ENCODE results near the gene WDR93.

Gene WDR93

DNA sequence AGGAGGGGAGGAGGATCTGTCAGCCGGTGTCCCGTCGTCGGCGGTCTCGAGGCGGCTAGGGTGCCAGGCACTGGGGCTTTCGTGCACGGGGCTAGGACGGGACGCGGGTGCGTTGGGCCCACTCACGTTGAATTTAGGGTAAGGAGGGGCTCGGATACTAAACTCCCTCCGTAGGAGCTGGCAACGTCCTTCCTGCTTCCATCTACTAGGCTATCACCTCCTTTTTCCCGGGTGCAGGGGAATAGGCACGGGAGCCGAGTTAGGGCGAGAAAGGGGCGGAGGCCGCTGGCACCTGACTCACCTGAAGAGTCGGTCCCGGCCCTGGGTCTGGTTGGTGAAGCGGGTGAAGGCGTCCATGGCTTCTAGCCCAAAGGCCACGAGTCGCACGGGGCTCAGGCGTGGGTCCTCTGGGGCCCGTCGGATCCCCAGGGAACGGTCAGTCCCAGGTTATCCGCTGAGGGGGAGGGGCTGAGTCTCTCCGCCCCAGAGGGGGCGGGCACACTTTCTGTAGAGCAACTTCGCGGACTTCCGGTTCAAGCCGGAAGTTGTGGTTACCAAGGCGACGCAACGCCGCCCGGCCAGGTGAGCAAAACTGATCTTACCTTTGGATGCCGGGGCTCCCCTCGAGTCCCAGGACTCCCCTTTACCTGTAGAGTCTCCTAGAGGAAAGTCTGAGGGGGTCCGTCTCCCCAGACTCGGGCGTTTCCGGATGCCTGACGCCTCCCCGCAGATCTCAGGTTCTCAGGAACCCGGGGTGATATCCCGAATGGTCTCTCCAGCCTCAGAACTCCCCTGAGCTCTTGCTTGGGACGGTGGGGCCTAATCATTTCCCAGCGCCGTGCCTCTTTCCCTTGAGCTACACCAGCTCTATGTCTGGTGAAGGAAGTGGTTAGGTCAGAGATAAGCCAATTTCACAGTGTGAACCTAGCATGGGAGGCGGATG lies at the start of gene WDR93, which contains the start of gene PEX11A:
WDR93 (plus strand) TSS at position 536 of the 943 bp plus-strand sequence. CDS start 10,936 bp downstream, outside the sequence.
PEX11A (minus strand) TSS at position 479 of the 943 bp plus-strand sequence; CDS start at position 357, 122 bp downstream.
- Histone ChIP-seq H3K79me2 (ENCODE audit: control insufficient read depth, insufficient read depth, low read length, unreplicated experiment) (no peaks in the 10 kb centered on the region), H3K27me3 (ENCODE audit: insufficient read depth, low read length) (no peaks in the 10 kb centered on the region; the same call in 1 of the 2 replicates), H3K4me1 (ENCODE audit: control insufficient read depth, insufficient read depth, low read length, unreplicated experiment) (no peaks in the 10 kb centered on the region), H3K36me3 (ENCODE audit: insufficient read depth, low read length) (no peaks in the 10 kb centered on the region), H2AFZ (ENCODE audit: low read length, unreplicated experiment) (peak within 1 kb of the TSS; percentile 98), H3K4me3 (ENCODE audit: low read depth, low read length) (peak within 1 kb of the TSS; percentile 91), H3K27ac (ENCODE audit: low read depth, low read length) (no peak within 1 kb of the TSS)

DNA sequence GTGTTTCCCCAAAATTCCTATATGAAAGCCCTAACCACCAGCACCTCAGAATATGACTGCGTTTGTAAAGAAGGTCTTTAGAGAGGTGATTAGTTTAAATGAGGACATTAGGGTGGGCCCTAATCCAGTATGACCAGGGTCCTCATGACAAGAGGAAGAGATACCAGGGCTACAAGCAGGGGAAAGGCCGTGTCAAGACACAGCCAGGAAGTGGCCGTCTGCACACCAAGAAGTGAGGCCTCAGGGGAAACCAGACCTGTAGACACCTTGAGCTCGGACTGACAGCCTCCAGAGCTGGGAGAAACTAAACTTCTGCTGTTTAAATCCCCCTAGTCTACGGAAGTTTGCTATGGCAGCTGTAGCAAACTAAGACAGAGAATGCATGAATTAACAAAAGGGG lies 49.6 kb upstream of the WDR93 start:
- H3K27me3 ChIP-seq (ENCODE audit: insufficient read depth, low read length) = no peaks in the 10 kb centered on the region
- H2AFZ ChIP-seq (ENCODE audit: low read length, unreplicated experiment) = no peak overlapping the region
- H3K27ac ChIP-seq (ENCODE audit: low read depth, low read length) = no peak overlapping the region
- no peaks in the 10 kb centered on the region for H3K4me1 ChIP-seq (ENCODE audit: control insufficient read depth, insufficient read depth, low read length, unreplicated experiment)
- no peak overlapping the region for H3K4me3 ChIP-seq (ENCODE audit: low read depth, low read length)
- peaks cover 17% of the 10 kb centered on the region; the same call in 1 of the 2 replicates for H3K36me3 ChIP-seq (ENCODE audit: insufficient read depth, low read length)
- no peaks in the 10 kb centered on the region for H3K79me2 ChIP-seq (ENCODE audit: control insufficient read depth, insufficient read depth, low read length, unreplicated experiment)

DNA sequence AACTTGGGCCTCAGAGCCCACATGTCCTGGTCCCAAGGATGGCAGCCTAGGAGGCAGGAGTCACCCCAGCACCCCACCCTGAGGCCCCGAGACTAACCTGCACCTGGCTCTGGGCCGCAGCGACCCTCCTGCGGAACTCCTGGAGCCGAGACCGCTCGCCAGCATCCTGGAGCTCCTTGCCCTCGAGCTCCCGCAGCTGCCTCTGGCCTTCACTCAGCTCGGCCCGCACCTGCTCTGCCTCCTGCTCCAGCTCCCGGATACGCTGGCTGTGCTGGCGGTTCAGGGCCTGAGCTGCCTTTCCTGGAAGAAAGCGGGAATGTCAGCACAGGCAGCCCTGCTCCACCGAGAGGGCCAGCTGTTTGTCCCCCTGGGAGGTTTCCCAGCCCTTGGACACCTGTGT lies 48.5 kb upstream of the WDR93 start:
- peaks cover 17% of the 10 kb centered on the region; the same call in 1 of the 2 replicates for H3K36me3 ChIP-seq (ENCODE audit: insufficient read depth, low read length)

DNA sequence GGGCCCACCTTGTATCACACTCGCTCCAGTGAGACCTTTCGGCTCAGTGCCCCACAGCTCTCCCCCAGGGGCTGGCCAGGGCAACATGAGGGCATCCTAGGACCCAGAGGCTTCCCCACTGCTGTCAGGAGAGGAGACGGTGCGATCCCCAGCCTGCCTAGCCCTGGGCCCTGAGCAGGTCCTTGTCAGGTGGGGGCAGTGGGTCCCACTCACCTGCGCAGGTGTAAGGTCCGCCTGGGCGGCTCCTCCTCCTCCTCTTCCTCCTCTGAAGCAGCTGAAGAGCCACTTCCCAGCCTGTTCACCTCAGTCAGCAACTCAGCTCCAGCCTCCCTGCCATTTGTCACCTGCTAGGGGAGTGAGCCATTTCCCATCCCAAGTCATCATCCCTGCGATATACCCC lies 44.9 kb upstream of the WDR93 start:
- H3K27ac ChIP-seq (ENCODE audit: low read depth, low read length) = no peak overlapping the region
- no peaks in the 10 kb centered on the region for H3K4me1 ChIP-seq (ENCODE audit: control insufficient read depth, insufficient read depth, low read length, unreplicated experiment)
- H3K36me3 ChIP-seq (ENCODE audit: insufficient read depth, low read length) = peaks cover 14% of the 10 kb centered on the region; the same call in 1 of the 2 replicates

More for the DNA sequence above, 48.5 kb upstream of the WDR93 start:
- Histone ChIP-seq H3K27ac (ENCODE audit: low read depth, low read length) (no peak overlapping the region), H3K27me3 (ENCODE audit: insufficient read depth, low read length) (no peaks in the 10 kb centered on the region), H3K4me3 (ENCODE audit: low read depth, low read length) (no peak overlapping the region), H2AFZ (ENCODE audit: low read length, unreplicated experiment) (no peak overlapping the region), H3K4me1 (ENCODE audit: control insufficient read depth, insufficient read depth, low read length, unreplicated experiment) (no peaks in the 10 kb centered on the region), H3K79me2 (ENCODE audit: control insufficient read depth, insufficient read depth, low read length, unreplicated experiment) (no peaks in the 10 kb centered on the region)

DNA sequence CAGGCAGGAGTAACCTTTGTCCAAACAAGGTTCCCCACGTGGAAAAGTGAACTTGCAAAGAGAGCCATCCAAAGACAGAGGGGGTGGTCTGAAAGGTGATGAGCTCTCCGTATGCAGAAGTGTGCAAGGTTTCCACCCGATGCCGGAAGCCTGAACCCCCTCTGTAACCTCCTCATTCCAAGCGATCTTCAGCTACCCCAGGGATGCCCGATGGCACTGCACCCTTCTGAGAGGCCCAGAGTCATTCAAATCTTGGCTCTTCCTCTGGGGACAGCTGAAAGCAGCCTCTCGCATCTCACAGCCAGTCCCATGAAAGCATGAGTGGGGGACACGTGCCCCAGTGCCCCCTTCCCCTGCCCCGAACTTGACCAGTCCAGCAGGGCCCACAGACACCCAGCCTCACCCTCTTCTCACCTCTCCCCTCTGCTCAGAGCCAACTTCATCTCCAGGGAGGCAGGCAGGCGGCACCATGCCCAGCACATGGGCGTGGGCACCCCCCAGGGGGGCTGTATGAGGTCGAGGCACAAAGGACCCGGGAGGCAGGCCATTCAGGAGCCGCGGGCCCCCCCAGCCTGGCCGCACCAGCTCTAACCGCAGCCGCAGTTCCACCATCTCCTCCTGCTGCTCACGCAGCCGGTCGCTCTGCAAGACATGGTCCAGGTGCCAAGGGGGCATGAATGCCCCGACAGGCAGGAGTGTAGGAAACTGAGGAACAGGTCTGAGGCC lies 44.0 kb upstream of the WDR93 start:
- Histone ChIP-seq H3K4me1 (ENCODE audit: control insufficient read depth, insufficient read depth, low read length, unreplicated experiment) (no peaks in the 10 kb centered on the region), H3K27me3 (ENCODE audit: insufficient read depth, low read length) (no peaks in the 10 kb centered on the region), H3K27ac (ENCODE audit: low read depth, low read length) (no peak overlapping the region), H3K4me3 (ENCODE audit: low read depth, low read length) (no peak overlapping the region), H3K36me3 (ENCODE audit: insufficient read depth, low read length) (peaks cover 9% of the 10 kb centered on the region; the same call in 1 of the 2 replicates), H2AFZ (ENCODE audit: low read length, unreplicated experiment) (no peak overlapping the region), H3K79me2 (ENCODE audit: control insufficient read depth, insufficient read depth, low read length, unreplicated experiment) (peaks cover 1% of the 10 kb centered on the region)

More for the DNA sequence above, 44.9 kb upstream of the WDR93 start:
- Histone ChIP-seq H2AFZ (ENCODE audit: low read length, unreplicated experiment) (no peak overlapping the region), H3K4me3 (ENCODE audit: low read depth, low read length) (no peak overlapping the region), H3K79me2 (ENCODE audit: control insufficient read depth, insufficient read depth, low read length, unreplicated experiment) (no peaks in the 10 kb centered on the region), H3K27me3 (ENCODE audit: insufficient read depth, low read length) (no peaks in the 10 kb centered on the region)

DNA sequence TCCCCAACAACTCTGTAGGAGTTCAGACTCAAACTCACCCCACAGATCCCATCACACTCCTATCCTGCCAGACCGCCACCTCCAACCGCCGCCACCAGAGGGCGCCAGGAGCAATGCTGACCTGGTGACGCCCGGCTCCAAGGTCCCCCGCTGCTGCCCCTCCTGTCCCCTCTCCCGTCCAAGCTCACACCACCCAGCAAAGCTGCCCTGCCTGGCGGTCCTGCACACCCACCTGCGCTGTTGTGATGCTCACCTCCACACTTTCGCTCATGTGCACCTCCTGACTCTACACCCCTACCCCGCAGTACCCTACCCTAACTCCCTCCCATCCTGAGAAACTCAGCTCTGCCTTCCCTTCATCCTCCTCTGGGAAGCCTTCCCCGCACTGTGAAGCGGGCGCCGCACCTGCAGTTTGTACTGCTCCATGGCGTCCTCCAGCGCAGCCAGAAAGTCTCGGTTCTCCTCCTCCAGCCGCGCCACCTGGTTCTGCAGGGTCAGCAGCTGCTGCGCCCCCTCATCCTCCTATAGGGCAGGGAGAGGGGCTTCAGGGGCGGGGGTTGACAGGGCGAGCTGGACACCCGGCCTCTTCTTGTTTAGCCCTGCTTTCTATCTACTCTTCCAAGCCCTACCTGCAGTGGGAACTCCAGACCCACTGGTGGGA lies 43.3 kb upstream of the WDR93 start:
- Histone ChIP-seq H3K36me3 (ENCODE audit: insufficient read depth, low read length) (peaks cover 4% of the 10 kb centered on the region; the same call in 1 of the 2 replicates), H2AFZ (ENCODE audit: low read length, unreplicated experiment) (no peak overlapping the region), H3K79me2 (ENCODE audit: control insufficient read depth, insufficient read depth, low read length, unreplicated experiment) (peaks cover 8% of the 10 kb centered on the region)

DNA sequence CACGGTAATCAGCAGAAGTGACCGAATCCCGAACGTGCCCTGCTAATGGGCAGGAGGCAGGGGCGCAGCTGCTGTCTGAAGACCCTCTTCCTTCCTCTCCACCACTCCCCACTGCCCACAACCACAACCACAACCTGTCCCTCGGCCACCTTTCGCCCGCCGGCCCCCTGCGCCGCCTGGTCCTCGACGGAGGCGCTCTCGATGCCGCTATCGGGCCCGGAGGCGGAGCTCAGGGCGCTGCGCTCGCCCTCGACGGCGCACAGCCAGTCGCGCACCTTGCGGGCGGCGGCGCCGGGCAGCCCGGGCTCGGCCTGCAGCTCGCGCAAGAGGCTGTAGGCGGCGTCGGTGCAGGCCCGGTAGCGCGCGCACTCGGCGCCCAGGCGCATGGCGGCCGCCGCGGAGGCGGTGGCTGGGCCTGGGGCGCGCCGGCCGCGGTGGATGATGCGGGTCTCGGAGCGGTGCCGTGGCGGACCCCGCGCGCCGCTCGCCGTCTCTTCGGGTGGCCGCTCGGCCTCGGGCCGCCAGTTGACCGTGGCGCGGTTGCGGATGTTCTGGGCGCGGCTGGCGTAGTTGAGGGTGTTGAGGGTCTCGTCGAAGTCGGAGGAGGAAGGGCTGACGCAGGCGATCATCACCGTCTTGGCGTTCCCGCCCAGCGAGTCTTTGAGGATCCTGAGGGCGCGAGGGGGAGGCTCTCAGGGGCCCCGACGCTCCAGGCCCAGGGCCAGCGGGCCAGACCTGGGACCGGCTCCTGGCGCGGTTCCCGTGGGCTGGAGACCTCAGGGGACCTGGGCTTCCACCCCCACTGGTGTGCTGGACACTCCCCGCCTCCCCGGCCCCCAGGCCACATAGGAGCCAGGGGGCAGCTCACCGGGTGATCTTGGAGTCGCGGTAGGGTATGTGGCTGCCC lies 42.3 kb upstream of the WDR93 start:
- peaks cover 19% of the 10 kb centered on the region for H3K79me2 ChIP-seq (ENCODE audit: control insufficient read depth, insufficient read depth, low read length, unreplicated experiment)
- no peak overlapping the region for H3K4me3 ChIP-seq (ENCODE audit: low read depth, low read length)
- no peaks in the 10 kb centered on the region for H3K27me3 ChIP-seq (ENCODE audit: insufficient read depth, low read length)
- peaks cover 2% of the 10 kb centered on the region for H3K4me1 ChIP-seq (ENCODE audit: control insufficient read depth, insufficient read depth, low read length, unreplicated experiment)
- no peak overlapping the region for H3K27ac ChIP-seq (ENCODE audit: low read depth, low read length)
- no peaks in the 10 kb centered on the region; the same call in 1 of the 2 replicates for H3K36me3 ChIP-seq (ENCODE audit: insufficient read depth, low read length)
- no peak overlapping the region for H2AFZ ChIP-seq (ENCODE audit: low read length, unreplicated experiment)

More for the DNA sequence above, 43.3 kb upstream of the WDR93 start:
- no peak overlapping the region for H3K4me3 ChIP-seq (ENCODE audit: low read depth, low read length)
- H3K27ac ChIP-seq (ENCODE audit: low read depth, low read length) = no peak overlapping the region
- no peaks in the 10 kb centered on the region for H3K4me1 ChIP-seq (ENCODE audit: control insufficient read depth, insufficient read depth, low read length, unreplicated experiment)
- H3K27me3 ChIP-seq (ENCODE audit: insufficient read depth, low read length) = no peaks in the 10 kb centered on the region

DNA sequence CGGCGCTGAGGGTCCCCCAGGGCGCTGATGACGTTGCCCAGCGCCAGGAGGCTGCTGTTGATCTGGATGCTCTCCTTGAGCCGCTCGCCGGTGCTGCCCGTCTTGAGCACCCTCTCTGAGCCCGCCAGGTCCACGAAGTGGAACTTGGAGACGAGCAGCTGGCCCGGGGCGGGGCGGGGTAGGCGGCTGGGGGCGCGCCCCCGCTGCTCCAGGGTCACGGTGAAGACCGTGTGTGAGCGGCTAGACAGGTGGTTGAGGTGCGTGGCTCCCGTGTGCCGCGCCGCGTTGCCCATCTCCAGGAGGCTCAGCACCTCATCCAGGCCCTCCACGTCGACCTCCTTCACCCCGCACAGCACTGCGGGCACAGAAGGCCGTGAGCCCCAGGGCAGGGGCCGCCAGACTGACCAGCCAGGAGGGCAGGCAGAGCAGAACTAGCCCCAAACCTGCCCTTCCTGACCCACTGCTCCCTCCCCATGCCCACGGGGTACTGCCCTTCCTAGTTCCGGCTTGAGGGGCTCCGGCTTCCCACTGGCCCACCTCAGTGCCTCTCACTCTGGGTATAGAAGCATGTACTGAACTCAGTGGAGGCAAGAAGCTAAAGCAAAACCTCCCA lies 41.5 kb upstream of the WDR93 start:
- H3K27ac ChIP-seq (ENCODE audit: low read depth, low read length) = no peak overlapping the region

DNA sequence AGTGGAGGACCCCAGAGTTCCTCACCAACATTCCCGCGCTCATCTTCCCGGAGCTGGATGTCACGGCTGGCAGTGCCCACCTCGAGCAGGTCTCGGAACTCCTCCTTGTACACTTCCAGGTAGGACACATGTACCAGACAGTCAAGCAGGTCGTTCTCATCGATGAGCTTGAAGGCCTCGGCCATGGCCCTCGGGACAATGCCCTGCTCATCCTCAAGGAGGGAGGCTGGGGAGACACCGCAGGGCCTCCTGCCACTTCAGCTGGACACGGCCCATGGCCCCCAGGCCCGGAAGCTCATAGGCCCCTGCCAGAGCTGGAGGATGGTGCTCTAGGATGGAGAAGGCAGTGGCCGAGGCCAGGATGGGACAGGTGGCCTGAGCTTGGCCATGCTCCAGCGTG lies 40.9 kb upstream of the WDR93 start:
- no peaks in the 10 kb centered on the region; the same call in 1 of the 2 replicates for H3K36me3 ChIP-seq (ENCODE audit: insufficient read depth, low read length)
- no peak overlapping the region for H2AFZ ChIP-seq (ENCODE audit: low read length, unreplicated experiment)
- no peaks in the 10 kb centered on the region for H3K27me3 ChIP-seq (ENCODE audit: insufficient read depth, low read length)
- H3K4me1 ChIP-seq (ENCODE audit: control insufficient read depth, insufficient read depth, low read length, unreplicated experiment) = peaks cover 3% of the 10 kb centered on the region
- H3K4me3 ChIP-seq (ENCODE audit: low read depth, low read length) = no peak overlapping the region
- H3K79me2 ChIP-seq (ENCODE audit: control insufficient read depth, insufficient read depth, low read length, unreplicated experiment) = peaks cover 28% of the 10 kb centered on the region
- no peak overlapping the region for H3K27ac ChIP-seq (ENCODE audit: low read depth, low read length)

More for the DNA sequence above, 41.5 kb upstream of the WDR93 start:
- H3K79me2 ChIP-seq (ENCODE audit: control insufficient read depth, insufficient read depth, low read length, unreplicated experiment) = peaks cover 22% of the 10 kb centered on the region
- H3K36me3 ChIP-seq (ENCODE audit: insufficient read depth, low read length) = no peaks in the 10 kb centered on the region; the same call in 1 of the 2 replicates
- no peaks in the 10 kb centered on the region for H3K27me3 ChIP-seq (ENCODE audit: insufficient read depth, low read length)
- H3K4me1 ChIP-seq (ENCODE audit: control insufficient read depth, insufficient read depth, low read length, unreplicated experiment) = peaks cover 3% of the 10 kb centered on the region
- H3K4me3 ChIP-seq (ENCODE audit: low read depth, low read length) = no peak overlapping the region
- H2AFZ ChIP-seq (ENCODE audit: low read length, unreplicated experiment) = no peak overlapping the region
